OCI-LY1 (cell line): ENCODE measurements around the gene BMP5.

ENCODE experiments used
- H2AFZ ChIP-seq: fragments of 200-600 bp; sonication (generic), shearing (Covaris generic); 2 replicates; pipeline ENCODE4 v1.6.0; 2014; ENCODE audit warnings: antibody characterized with exemption, mild to moderate bottlenecking, low read length
- H3F3A ChIP-seq: fragments of 200-600 bp; sonication (generic), shearing (Covaris generic); 2 replicates; pipeline ENCODE4 v1.6.0; 2014; ENCODE audit warnings: mild to moderate bottlenecking, antibody characterized with exemption, low read length, moderate library complexity; ENCODE audit not compliant: insufficient read depth
- H3K27ac ChIP-seq: fragments of 200-600 bp; sonication (generic); 2 replicates; pipeline ENCODE4 v1.5.1; 2014; ENCODE audit warnings: low read length, mixed run types, mild to moderate bottlenecking, low read depth; ENCODE audit not compliant: poor library complexity, severe bottlenecking
- H3K27me3 ChIP-seq: fragments of 200-600 bp; sonication (generic); 2 replicates; pipeline ENCODE4 v1.6.0; 2014; ENCODE audit warnings: antibody characterized with exemption, mild to moderate bottlenecking, low read length, moderate library complexity; ENCODE audit not compliant: insufficient read depth
- H3K36me3 ChIP-seq: fragments of 200-600 bp; sonication (generic); 2 replicates; pipeline ENCODE4 v1.6.1; 2014; ENCODE audit warnings: mild to moderate bottlenecking, antibody characterized with exemption, low read length, moderate library complexity, mixed read lengths; ENCODE audit not compliant: insufficient read depth
- H3K4me1 ChIP-seq: fragments of 200-600 bp; sonication (generic); 2 replicates; pipeline ENCODE4 v1.5.1; 2014; ENCODE audit warnings: mild to moderate bottlenecking, low read length, moderate library complexity; ENCODE audit not compliant: insufficient read depth, severe bottlenecking
- H3K4me2 ChIP-seq: fragments of 200-600 bp; sonication (generic), shearing (Covaris generic); 2 replicates; pipeline ENCODE4 v1.6.1; 2014; ENCODE audit warnings: low read length
- H3K4me3 ChIP-seq: fragments of 200-600 bp; sonication (generic); 2 replicates; pipeline ENCODE4 v1.5.1; 2014; ENCODE audit warnings: low read length, low read depth, mild to moderate bottlenecking, mixed read lengths; ENCODE audit not compliant: poor library complexity, severe bottlenecking
- H3K79me2 ChIP-seq: fragments of 200-600 bp; shearing (Covaris generic); 2 replicates; pipeline ENCODE4 v1.6.1; 2016; ENCODE audit warnings: mixed run types, low read length, mixed read lengths; ENCODE audit not compliant: insufficient read depth
- H3K9ac ChIP-seq: fragments of 200-600 bp; sonication (generic), shearing (Covaris generic); 2 replicates; pipeline ENCODE4 v1.6.1; 2014; ENCODE audit warnings: mild to moderate bottlenecking, low read length, mixed read lengths
- H3K9me2 ChIP-seq: fragments of 200-600 bp; sonication (generic), shearing (Covaris generic); 2 replicates; pipeline ENCODE4 v1.6.1; 2014; ENCODE audit warnings: low read depth, mild to moderate bottlenecking, low read length, mixed read lengths
- H3K9me3 ChIP-seq: fragments of 200-600 bp; shearing (Covaris generic); 2 replicates; pipeline ENCODE4 v1.6.1; 2014; ENCODE audit warnings: low read length, mixed read lengths
- H4K20me1 ChIP-seq: fragments of 200-600 bp; sonication (generic), shearing (Covaris generic); 2 replicates; pipeline ENCODE4 v1.6.0; 2016; ENCODE audit warnings: mild to moderate bottlenecking, low read length; ENCODE audit not compliant: insufficient read depth
- EZH2 ChIP-seq: fragments of 200-600 bp; sonication (generic), shearing (Covaris generic); IDR thresholded peaks from 2 replicates; pipeline ENCODE4 v1.8.0; 2017; ENCODE audit warnings: borderline replicate concordance, mixed run types, mild to moderate bottlenecking, antibody characterized with exemption, low read length, moderate library complexity, mixed read lengths
- TF ChIP-seq, protein P1 (sequence below): fragments of 200-600 bp; sonication (generic), shearing (Covaris generic); IDR thresholded peaks from 2 replicates; pipeline ENCODE4 v1.5.1; 2017; ENCODE audit warnings: mild to moderate bottlenecking, antibody characterized with exemption, low read length, moderate library complexity, mixed read lengths

Gene BMP5

DNA sequence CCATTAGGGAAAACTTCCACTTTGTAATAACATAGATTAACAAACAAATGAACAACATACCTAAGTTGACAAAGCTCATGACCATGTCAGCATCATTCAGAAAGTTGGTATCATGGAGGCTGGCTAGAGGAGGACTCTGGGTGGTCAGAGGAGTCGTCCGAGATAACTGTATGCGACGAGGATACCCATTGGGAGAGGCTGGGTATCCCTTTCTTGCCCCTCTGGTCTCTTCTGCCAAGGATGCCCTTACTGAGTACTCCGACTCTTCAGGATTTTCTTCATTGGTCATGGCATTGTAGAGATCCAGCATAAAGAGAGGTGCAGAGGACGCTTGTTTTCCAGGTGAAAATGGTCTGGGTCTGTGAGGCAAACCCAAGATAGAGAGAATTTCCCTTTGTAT is 1.1 kb downstream of the BMP5 start:
- H4K20me1 ChIP-seq = no peaks in the 10 kb centered on the region
- no peaks in the 10 kb centered on the region for H3F3A ChIP-seq
- no peaks in the 10 kb centered on the region for H3K36me3 ChIP-seq
- TF ChIP-seq, protein P1, sequence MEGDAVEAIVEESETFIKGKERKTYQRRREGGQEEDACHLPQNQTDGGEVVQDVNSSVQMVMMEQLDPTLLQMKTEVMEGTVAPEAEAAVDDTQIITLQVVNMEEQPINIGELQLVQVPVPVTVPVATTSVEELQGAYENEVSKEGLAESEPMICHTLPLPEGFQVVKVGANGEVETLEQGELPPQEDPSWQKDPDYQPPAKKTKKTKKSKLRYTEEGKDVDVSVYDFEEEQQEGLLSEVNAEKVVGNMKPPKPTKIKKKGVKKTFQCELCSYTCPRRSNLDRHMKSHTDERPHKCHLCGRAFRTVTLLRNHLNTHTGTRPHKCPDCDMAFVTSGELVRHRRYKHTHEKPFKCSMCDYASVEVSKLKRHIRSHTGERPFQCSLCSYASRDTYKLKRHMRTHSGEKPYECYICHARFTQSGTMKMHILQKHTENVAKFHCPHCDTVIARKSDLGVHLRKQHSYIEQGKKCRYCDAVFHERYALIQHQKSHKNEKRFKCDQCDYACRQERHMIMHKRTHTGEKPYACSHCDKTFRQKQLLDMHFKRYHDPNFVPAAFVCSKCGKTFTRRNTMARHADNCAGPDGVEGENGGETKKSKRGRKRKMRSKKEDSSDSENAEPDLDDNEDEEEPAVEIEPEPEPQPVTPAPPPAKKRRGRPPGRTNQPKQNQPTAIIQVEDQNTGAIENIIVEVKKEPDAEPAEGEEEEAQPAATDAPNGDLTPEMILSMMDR = no peak
- TF ChIP-seq EZH2 = no peak
- no peaks in the 10 kb centered on the region for H3K9me3 ChIP-seq
- H2AFZ ChIP-seq = no peak overlapping the region
- no peaks in the 10 kb centered on the region for H3K9me2 ChIP-seq
- no peaks in the 10 kb centered on the region for H3K79me2 ChIP-seq
- H3K27ac ChIP-seq = no peak overlapping the region
- H3K27me3 ChIP-seq = no peaks in the 10 kb centered on the region
- no peak overlapping the region for H3K4me2 ChIP-seq
- no peak overlapping the region for H3K4me3 ChIP-seq
- no peaks in the 10 kb centered on the region for H3K4me1 ChIP-seq
- no peak overlapping the region for H3K9ac ChIP-seq

GRCh38 chr6:55872866-55873265 is 2.5 kb downstream of the BMP5 start:
- Histone ChIP-seq H3K9me2 (no peaks in the 10 kb centered on the region), H2AFZ (no peak overlapping the region), H3K4me2 (no peak overlapping the region), H4K20me1 (no peaks in the 10 kb centered on the region), H3K9ac (no peak overlapping the region), H3F3A (no peaks in the 10 kb centered on the region), H3K9me3 (no peaks in the 10 kb centered on the region), H3K27me3 (no peaks in the 10 kb centered on the region), H3K4me3 (no peak overlapping the region), H3K4me1 (no peaks in the 10 kb centered on the region), H3K79me2 (no peaks in the 10 kb centered on the region), H3K27ac (no peak overlapping the region), H3K36me3 (no peaks in the 10 kb centered on the region)
- no peak for TF ChIP-seq EZH2
- TF ChIP-seq, protein P1 = no peak

DNA sequence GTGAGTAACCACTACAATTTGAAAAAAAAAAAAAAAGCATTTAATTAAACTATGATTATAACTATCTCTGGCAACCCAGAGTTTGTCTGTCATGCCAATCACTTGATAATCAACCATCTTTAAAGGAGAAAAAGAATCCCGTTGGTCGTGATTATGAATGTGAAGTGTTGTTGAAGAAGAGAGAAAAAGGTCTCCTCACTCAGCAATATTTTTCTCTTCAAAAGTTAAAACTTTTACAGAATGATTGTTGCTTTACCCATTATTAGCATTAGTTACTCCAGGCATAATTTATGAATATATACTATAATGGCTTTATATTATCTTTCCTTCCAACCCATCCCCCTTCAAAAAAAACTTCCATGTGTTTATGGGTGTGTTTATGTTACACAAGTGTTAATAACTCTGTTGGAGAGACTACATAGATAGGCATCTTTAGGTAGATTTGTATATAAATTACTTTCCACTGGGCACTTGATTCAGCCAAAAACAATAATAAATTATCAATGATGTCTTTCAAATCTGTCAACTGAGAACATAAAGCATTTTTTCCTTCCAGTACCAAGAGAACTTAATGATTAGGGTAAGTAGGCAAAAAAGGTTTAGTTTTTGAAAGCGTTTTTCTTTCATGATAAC is 5.1 kb downstream of the BMP5 start:
- no peaks in the 10 kb centered on the region for H3K9me3 ChIP-seq
- H3K4me1 ChIP-seq = no peaks in the 10 kb centered on the region
- H3K27ac ChIP-seq = no peak overlapping the region
- no peaks in the 10 kb centered on the region for H3K9me2 ChIP-seq
- TF ChIP-seq, protein P1 = no peak
- no peak for TF ChIP-seq EZH2
- H2AFZ ChIP-seq = no peak overlapping the region
- no peak overlapping the region for H3K4me3 ChIP-seq
- H3K27me3 ChIP-seq = no peaks in the 10 kb centered on the region
- no peaks in the 10 kb centered on the region for H4K20me1 ChIP-seq
- no peaks in the 10 kb centered on the region for H3F3A ChIP-seq
- no peak overlapping the region for H3K4me2 ChIP-seq
- H3K79me2 ChIP-seq = no peaks in the 10 kb centered on the region
- H3K9ac ChIP-seq = no peak overlapping the region
- H3K36me3 ChIP-seq = no peaks in the 10 kb centered on the region
